ENCODE data around the gene CEP78. TPM values are rescaled to one million over a fixed set of nuclear protein-coding genes. Genes with fewer than 3 reads are reported as not detected.

Gene CEP78
- total and polyA plus RNA-seq, 12 donors, result 1.7 to 5.7 (median 3.2) TPM

DNA sequence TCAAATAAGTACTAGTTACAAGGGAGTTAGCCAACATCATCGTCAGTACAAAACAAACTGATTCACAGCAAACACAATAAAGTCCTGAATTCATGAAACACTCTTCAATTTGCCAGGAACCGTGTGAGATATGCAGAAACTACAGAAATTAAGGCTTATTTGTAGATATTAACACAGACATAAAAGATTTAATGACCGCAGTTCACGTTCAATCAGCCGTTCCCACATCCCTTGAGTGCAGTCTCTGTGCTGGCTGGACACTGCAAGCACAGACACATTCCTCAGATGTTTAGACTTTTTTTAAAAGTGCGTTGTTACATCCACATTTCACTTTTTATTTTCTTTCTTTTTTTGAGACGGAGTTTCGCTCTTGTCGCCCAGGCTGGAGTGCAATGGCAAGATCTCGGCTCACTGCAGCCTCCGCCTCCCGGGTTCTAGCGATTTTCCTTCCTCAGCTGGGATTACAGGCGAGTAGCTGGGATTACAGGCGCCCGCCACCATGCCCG, 566 bp upstream of the CEP78 start:
- TF ChIP-seq, protein P1, sequence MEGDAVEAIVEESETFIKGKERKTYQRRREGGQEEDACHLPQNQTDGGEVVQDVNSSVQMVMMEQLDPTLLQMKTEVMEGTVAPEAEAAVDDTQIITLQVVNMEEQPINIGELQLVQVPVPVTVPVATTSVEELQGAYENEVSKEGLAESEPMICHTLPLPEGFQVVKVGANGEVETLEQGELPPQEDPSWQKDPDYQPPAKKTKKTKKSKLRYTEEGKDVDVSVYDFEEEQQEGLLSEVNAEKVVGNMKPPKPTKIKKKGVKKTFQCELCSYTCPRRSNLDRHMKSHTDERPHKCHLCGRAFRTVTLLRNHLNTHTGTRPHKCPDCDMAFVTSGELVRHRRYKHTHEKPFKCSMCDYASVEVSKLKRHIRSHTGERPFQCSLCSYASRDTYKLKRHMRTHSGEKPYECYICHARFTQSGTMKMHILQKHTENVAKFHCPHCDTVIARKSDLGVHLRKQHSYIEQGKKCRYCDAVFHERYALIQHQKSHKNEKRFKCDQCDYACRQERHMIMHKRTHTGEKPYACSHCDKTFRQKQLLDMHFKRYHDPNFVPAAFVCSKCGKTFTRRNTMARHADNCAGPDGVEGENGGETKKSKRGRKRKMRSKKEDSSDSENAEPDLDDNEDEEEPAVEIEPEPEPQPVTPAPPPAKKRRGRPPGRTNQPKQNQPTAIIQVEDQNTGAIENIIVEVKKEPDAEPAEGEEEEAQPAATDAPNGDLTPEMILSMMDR (IDR thresholded peaks at IDR 0.05), result no peak
- DNase-seq (no peak), ATAC-seq (peak in 4 of 8 donors; percentile 33 to 43 (median 42))
- Histone ChIP-seq H3K4me1 (peaks cover 0 to 20% (median 6%) of the 10 kb centered on the region in 9 donors), H3K27me3 (no peaks in the 10 kb centered on the region), H3K27ac (peak overlapping the region in 9 of 10 donors; percentile 51 to 85 (median 75)), H3K4me3 (peak overlapping the region; percentile 67 to 88 (median 82)), H3K9me3 (no peaks in the 10 kb centered on the region), H3K36me3 (peaks cover 0 to 7% (median 0%) of the 10 kb centered on the region in 9 donors)
- WGBS, 2 donors, result 1 to 3% methylated on average over 17 of the region's 17 CpGs
- intact Hi-C loops (cut with DNase I), result no loop called here

DNA sequence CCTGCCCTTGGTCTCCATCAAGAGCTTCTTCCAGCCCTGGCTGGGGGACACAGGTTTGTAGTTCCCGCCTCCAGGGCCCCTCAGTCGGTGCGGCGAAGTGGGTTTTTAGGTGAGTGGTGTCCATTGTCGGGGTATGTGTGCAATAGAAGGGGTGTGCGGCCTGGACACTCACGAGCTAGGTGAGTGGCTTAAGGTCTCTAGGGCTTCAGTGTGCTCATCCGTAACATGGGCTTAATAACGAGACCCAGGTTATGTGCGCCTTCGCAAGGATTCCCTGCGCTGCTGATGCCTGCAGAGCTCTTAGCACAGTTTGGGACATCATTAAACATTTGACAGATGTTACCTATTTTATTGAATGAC, 656 bp downstream of the CEP78 start:
- no peaks in the 10 kb centered on the region for H3K27me3 ChIP-seq
- intact Hi-C loops (cut with DNase I), result no loop called here
- peaks cover 0 to 19% (median 3%) of the 10 kb centered on the region in 9 donors for H3K36me3 ChIP-seq
- ATAC-seq (peak in 4 of 8 donors; percentile 2 to 19 (median 5)), DNase-seq (no peak)
- TF ChIP-seq, protein P1 (IDR thresholded peaks at IDR 0.05), result no peak
- 11 to 12% methylated on average over 12 of the region's 12 CpGs for WGBS, 2 donors
- peaks cover 0 to 20% (median 6%) of the 10 kb centered on the region in 9 donors for H3K4me1 ChIP-seq
- H3K9me3 ChIP-seq, result no peaks in the 10 kb centered on the region
- peak overlapping the region in 9 of 10 donors; percentile 51 to 85 (median 75) for H3K27ac ChIP-seq
- peak overlapping the region; percentile 67 to 88 (median 82) for H3K4me3 ChIP-seq

DNA sequence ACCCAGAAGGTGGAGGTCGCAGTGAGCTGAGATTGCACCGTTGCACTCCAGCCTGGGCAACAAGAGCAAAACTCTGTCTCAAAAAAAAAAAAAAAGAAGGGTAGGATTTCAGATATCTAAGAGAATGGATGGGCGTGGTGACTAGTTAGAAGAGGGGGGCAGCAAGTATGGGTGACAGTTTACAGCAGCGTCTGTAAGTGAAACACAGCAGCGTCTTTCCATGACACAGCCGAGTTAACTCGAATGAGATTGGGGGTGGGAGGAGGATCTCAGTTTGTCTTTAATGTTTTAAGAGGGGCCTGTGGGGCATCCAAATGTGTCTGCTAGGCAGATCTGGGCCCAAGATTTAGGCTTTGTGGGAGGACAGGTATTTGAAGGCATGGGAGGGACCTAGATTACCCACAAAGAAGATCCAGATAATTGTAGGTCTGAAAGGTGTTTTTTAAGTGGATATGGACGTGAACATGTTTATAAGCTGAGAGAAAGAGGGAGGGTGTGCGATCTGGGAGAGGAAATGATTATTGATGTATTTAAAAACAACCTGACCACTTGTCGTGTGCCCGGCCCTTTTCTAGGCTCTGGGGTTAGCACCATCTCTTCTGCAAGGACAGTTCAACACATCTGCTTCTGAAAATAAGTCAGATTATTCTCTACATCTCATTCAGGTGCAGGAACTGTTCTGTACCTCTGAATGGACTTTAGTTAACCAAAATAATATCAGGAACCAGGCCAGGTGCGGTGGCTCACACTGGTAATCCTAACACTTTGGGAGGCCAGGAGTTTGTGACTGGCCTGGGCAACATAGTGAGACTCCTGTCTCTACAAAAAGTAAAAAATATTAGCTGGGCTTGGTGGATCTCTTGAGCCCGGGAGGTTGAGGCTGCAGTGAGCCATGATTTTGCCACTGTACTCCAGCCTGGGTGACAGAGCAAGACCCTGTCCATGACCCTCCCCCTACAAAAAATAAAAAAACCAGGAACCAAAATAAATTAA, 2.5 kb downstream of the CEP78 start:
- 87 to 88% methylated on average over 13 of the region's 13 CpGs for WGBS, 2 donors
- H3K4me1 ChIP-seq, result peaks cover 0 to 20% (median 6%) of the 10 kb centered on the region in 9 donors
- no peak overlapping the region for H3K27ac ChIP-seq
- H3K36me3 ChIP-seq, result peaks cover 0 to 34% (median 6%) of the 10 kb centered on the region in 9 donors
- TF ChIP-seq, protein P1 (IDR thresholded peaks at IDR 0.05), result no peak
- no peak overlapping the region for H3K4me3 ChIP-seq
- intact Hi-C loops (cut with DNase I), result no loop called here
- no peak for ATAC-seq
- H3K9me3 ChIP-seq, result no peaks in the 10 kb centered on the region
- no peak for DNase-seq
- no peaks in the 10 kb centered on the region for H3K27me3 ChIP-seq

DNA sequence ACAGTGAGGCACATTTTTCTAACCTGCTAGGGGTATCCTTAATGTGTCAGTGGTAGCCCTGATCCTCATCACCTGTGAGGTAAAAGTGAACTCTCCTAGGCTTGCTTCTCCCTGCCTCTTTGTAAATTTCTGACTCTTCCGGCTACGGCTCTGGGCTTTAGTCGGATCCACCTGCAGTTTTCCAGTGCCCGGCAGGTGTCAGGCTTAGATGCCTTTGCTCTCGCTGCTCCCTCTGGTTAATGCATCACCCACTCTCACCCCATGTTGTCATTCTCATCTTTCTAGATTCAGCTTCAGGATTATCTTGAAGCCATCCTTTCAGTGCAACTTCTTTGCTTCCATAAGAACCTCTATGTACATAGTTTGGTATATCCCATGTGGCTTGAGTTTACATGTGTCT, 3.6 kb downstream of the CEP78 start:
- TF ChIP-seq, protein P1 (IDR thresholded peaks at IDR 0.05), result peak in 1 of 9 donors; percentile 16
- Histone ChIP-seq H3K4me3 (no peak overlapping the region), H3K27ac (no peak overlapping the region), H3K9me3 (no peaks in the 10 kb centered on the region), H3K36me3 (peaks cover 0 to 46% (median 6%) of the 10 kb centered on the region in 9 donors), H3K27me3 (no peaks in the 10 kb centered on the region), H3K4me1 (peaks cover 0 to 20% (median 6%) of the 10 kb centered on the region in 9 donors)
- intact Hi-C loops (cut with DNase I), result no loop called here
- WGBS, 2 donors, result 63 to 71% methylated on average over 5 of the region's 5 CpGs
- DNase-seq (no peak), ATAC-seq (no peak)

All from heart right ventricle (tissue), 16 donors.